ENCODE results near the gene PRR14L.
"Not testable (repeated sequence)": the region's sequence is repeated elsewhere in the genome, so short reads cannot be mapped to it uniquely, and the experiment has no call there.

Gene PRR14L

DNA sequence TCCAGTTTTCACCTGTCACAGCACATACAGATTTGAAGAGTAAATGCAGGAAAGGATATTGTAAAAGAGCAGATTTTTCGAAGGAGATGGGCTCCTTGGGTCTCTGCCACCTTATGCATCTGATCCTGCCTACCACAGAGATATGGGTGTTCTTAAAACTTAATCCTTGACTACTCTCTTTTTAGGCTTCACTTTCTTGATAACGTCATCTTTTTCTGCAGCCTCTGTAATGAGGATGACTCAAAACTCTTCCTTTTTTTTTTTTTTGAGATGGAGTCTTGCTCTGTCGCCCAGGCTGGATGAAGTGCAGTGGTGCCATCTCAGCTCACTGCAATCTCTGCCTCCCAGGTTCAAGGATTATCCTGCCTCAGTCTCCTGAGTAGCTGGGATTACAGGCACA lies 7.8 kb downstream of the PRR14L start:
- H3K4me1 ChIP-seq (ENCODE audit: control insufficient read depth in 2 of 2, insufficient read depth in 2 of 2, low read length in 2 of 2) = no peaks in the 10 kb centered on the region
- no peak overlapping the region for H3K27ac ChIP-seq (ENCODE audit: low read depth in 2 of 2, low read length in 2 of 2)
- peaks cover 10 to 11% of the 10 kb centered on the region in 2 donors for H3K36me3 ChIP-seq (ENCODE audit: control insufficient read depth in 2 of 2, insufficient read depth in 2 of 2, low read length in 2 of 2)
- H3K27me3 ChIP-seq (ENCODE audit: control insufficient read depth in 2 of 2, insufficient read depth in 2 of 2, low read length in 2 of 2) = no peaks in the 10 kb centered on the region
- H3K9ac ChIP-seq (ENCODE audit: low read depth in 1 of 2, low read length in 2 of 2) = no peak overlapping the region
- no peaks in the 10 kb centered on the region for H3K9me3 ChIP-seq (ENCODE audit: control insufficient read depth in 2 of 2, low read length in 2 of 2)
- no peak overlapping the region for H3K4me3 ChIP-seq (ENCODE audit: low read length in 2 of 2)

DNA sequence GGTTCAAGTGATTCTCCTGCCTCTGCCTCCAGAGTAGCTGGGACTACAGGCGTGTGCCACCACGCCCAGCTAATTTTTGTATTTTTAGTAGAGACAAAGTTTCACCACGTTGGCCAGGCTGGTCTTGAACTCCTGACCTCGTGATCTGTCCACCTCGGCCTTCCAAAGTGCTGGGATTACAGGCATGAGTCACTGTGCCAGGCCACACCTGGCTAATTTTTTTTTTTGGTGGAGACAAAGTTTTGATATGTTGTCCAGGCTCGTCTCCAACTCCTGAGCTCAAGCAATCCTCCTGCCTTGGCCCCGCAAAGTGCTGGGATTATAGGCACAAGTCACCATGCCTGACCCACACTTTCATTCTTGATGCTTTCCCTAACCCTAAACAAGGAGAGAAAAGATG lies 9.6 kb downstream of the PRR14L start:
- not testable (repeated sequence) for H3K27me3 ChIP-seq (ENCODE audit: control insufficient read depth in 2 of 2, insufficient read depth in 2 of 2, low read length in 2 of 2); H3K9ac ChIP-seq (ENCODE audit: low read depth in 1 of 2, low read length in 2 of 2); H3K4me1 ChIP-seq (ENCODE audit: control insufficient read depth in 2 of 2, insufficient read depth in 2 of 2, low read length in 2 of 2); H3K27ac ChIP-seq (ENCODE audit: low read depth in 2 of 2, low read length in 2 of 2); H3K9me3 ChIP-seq (ENCODE audit: control insufficient read depth in 2 of 2, low read length in 2 of 2); H3K4me3 ChIP-seq (ENCODE audit: low read length in 2 of 2)
- peaks cover 12 to 15% of the 10 kb centered on the region in 2 donors for H3K36me3 ChIP-seq (ENCODE audit: control insufficient read depth in 2 of 2, insufficient read depth in 2 of 2, low read length in 2 of 2)

DNA sequence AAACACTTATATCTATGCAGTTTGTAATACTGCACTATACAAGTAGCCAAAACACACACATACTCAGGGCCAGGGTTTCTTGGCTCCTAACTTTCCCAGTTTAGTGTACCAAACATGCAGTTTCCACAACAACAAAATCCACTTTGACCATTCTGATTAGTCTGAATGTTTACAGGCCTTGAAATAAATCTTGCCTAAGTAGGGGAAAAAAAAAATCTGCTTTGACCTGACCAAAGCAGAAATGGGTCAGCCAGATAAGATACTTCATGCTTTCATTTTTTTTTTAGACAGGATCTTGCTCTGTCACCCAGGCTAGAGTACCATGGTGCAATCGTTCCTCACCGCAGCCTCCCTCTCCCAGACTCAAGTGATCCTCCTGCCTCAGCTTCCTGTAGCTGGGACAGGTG lies 10.1 kb downstream of the PRR14L start:
- Histone ChIP-seq H3K27me3 (ENCODE audit: control insufficient read depth in 2 of 2, insufficient read depth in 2 of 2, low read length in 2 of 2) (no peaks in the 10 kb centered on the region), H3K4me3 (ENCODE audit: low read length in 2 of 2) (no peak overlapping the region), H3K27ac (ENCODE audit: low read depth in 2 of 2, low read length in 2 of 2) (no peak overlapping the region), H3K4me1 (ENCODE audit: control insufficient read depth in 2 of 2, insufficient read depth in 2 of 2, low read length in 2 of 2) (no peaks in the 10 kb centered on the region), H3K9me3 (ENCODE audit: control insufficient read depth in 2 of 2, low read length in 2 of 2) (no peaks in the 10 kb centered on the region), H3K9ac (ENCODE audit: low read depth in 1 of 2, low read length in 2 of 2) (no peak overlapping the region), H3K36me3 (ENCODE audit: control insufficient read depth in 2 of 2, insufficient read depth in 2 of 2, low read length in 2 of 2) (peaks cover 12 to 14% of the 10 kb centered on the region in 2 donors)

DNA sequence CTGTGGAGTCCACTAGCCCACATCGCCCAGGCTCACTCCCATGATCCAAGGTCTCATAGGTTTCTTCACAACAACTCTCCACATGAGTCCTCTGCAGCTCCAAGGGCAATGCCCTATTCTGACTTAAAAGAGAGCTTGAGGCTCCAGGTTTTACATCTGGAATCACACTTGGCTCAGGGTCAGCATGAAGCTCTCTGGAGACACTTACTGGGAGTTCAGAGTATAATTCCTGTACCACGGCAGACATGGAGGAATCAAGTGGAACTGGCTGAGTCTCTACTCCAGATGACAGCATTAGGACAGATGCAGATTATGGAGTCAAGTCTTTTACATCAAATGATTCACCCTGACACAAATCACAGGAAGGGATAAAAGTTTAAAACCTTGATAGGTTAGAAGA lies 11.4 kb downstream of the PRR14L start:
- Histone ChIP-seq H3K4me3 (ENCODE audit: low read length in 2 of 2) (no peak overlapping the region), H3K27ac (ENCODE audit: low read depth in 2 of 2, low read length in 2 of 2) (no peak overlapping the region), H3K4me1 (ENCODE audit: control insufficient read depth in 2 of 2, insufficient read depth in 2 of 2, low read length in 2 of 2) (no peaks in the 10 kb centered on the region), H3K27me3 (ENCODE audit: control insufficient read depth in 2 of 2, insufficient read depth in 2 of 2, low read length in 2 of 2) (no peaks in the 10 kb centered on the region), H3K36me3 (ENCODE audit: control insufficient read depth in 2 of 2, insufficient read depth in 2 of 2, low read length in 2 of 2) (peaks cover 10 to 17% of the 10 kb centered on the region in 2 donors), H3K9ac (ENCODE audit: low read depth in 1 of 2, low read length in 2 of 2) (no peak overlapping the region), H3K9me3 (ENCODE audit: control insufficient read depth in 2 of 2, low read length in 2 of 2) (no peaks in the 10 kb centered on the region)

DNA sequence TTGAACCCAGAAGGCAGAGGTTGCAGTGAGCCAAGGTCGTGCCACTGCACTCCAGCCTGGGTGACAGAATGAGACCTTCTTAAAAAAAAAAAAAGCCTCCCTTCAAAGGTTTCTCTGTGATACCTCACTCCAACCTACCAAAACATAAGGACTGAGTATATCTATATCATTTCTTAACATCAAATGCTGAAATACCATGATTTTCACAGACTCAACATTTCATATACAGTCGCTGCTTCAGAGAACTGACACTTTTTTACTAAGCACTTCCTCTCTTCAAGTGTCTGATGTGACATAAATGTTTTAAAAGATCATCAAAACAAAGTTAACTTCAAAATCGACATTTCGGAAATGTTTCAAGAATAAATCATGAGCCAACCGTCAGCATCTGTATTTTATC lies 12.0 kb downstream of the PRR14L start:
- Histone ChIP-seq H3K9ac (ENCODE audit: low read depth in 1 of 2, low read length in 2 of 2) (no peak overlapping the region), H3K4me1 (ENCODE audit: control insufficient read depth in 2 of 2, insufficient read depth in 2 of 2, low read length in 2 of 2) (peaks cover 0 to under 1% of the 10 kb centered on the region in 2 donors), H3K4me3 (ENCODE audit: low read length in 2 of 2) (no peak overlapping the region), H3K27me3 (ENCODE audit: control insufficient read depth in 2 of 2, insufficient read depth in 2 of 2, low read length in 2 of 2) (no peaks in the 10 kb centered on the region), H3K9me3 (ENCODE audit: control insufficient read depth in 2 of 2, low read length in 2 of 2) (no peaks in the 10 kb centered on the region), H3K27ac (ENCODE audit: low read depth in 2 of 2, low read length in 2 of 2) (no peak overlapping the region), H3K36me3 (ENCODE audit: control insufficient read depth in 2 of 2, insufficient read depth in 2 of 2, low read length in 2 of 2) (peaks cover 10 to 17% of the 10 kb centered on the region in 2 donors)

DNA sequence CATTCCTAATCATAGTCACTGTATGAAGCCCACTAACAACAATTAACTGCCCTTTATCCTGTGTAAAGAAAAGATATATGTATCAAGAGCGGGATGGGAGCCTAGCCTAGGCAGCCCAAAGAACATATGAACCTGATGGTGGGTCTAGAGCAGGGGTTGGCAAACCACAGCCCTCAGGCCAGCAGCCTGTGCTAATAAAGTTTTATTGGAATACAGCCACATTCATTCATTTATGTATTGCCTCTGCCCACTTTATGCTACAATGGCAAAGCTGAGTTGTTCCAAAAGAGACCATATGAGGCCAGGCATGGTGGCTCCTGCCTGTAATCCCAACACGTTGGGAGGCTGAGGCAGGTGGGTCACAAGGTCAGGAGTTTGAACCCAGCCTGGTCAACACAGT lies 13.5 kb downstream of the PRR14L start:
- no peak overlapping the region for H3K4me3 ChIP-seq (ENCODE audit: low read length in 2 of 2)
- H3K36me3 ChIP-seq (ENCODE audit: control insufficient read depth in 2 of 2, insufficient read depth in 2 of 2, low read length in 2 of 2) = peaks cover 10 to 17% of the 10 kb centered on the region in 2 donors
- H3K4me1 ChIP-seq (ENCODE audit: control insufficient read depth in 2 of 2, insufficient read depth in 2 of 2, low read length in 2 of 2) = peaks cover 0 to 8% of the 10 kb centered on the region in 2 donors
- H3K9ac ChIP-seq (ENCODE audit: low read depth in 1 of 2, low read length in 2 of 2) = no peak overlapping the region
- H3K9me3 ChIP-seq (ENCODE audit: control insufficient read depth in 2 of 2, low read length in 2 of 2) = no peaks in the 10 kb centered on the region
- H3K27ac ChIP-seq (ENCODE audit: low read depth in 2 of 2, low read length in 2 of 2) = no peak overlapping the region
- H3K27me3 ChIP-seq (ENCODE audit: control insufficient read depth in 2 of 2, insufficient read depth in 2 of 2, low read length in 2 of 2) = no peaks in the 10 kb centered on the region

DNA sequence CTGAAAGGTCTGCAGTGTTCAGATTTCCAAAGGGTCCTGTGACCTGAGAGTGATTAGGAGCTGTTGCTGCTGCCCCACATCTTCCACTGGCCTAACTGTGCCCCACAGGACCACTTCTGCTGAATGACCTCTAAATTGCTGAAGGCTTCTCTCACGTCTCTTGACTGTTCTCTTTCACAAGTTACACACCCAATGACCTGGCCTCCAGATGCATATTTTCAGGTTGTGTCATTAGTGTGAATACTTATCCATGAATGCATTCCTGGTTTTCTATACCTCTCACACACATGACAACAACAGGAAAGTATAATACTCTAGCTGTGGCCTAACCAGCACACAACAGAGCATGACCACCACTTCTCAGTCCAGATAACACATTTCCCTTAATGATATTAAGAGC lies 15.4 kb downstream of the PRR14L start:
- H3K9me3 ChIP-seq (ENCODE audit: control insufficient read depth in 2 of 2, low read length in 2 of 2) = no peaks in the 10 kb centered on the region
- H3K27me3 ChIP-seq (ENCODE audit: control insufficient read depth in 2 of 2, insufficient read depth in 2 of 2, low read length in 2 of 2) = no peaks in the 10 kb centered on the region
- peaks cover 0 to 8% of the 10 kb centered on the region in 2 donors for H3K4me1 ChIP-seq (ENCODE audit: control insufficient read depth in 2 of 2, insufficient read depth in 2 of 2, low read length in 2 of 2)
- no peak overlapping the region for H3K27ac ChIP-seq (ENCODE audit: low read depth in 2 of 2, low read length in 2 of 2)
- no peak overlapping the region for H3K4me3 ChIP-seq (ENCODE audit: low read length in 2 of 2)
- H3K36me3 ChIP-seq (ENCODE audit: control insufficient read depth in 2 of 2, insufficient read depth in 2 of 2, low read length in 2 of 2) = peaks cover 14 to 17% of the 10 kb centered on the region in 2 donors
- no peak overlapping the region for H3K9ac ChIP-seq (ENCODE audit: low read depth in 1 of 2, low read length in 2 of 2)

DNA sequence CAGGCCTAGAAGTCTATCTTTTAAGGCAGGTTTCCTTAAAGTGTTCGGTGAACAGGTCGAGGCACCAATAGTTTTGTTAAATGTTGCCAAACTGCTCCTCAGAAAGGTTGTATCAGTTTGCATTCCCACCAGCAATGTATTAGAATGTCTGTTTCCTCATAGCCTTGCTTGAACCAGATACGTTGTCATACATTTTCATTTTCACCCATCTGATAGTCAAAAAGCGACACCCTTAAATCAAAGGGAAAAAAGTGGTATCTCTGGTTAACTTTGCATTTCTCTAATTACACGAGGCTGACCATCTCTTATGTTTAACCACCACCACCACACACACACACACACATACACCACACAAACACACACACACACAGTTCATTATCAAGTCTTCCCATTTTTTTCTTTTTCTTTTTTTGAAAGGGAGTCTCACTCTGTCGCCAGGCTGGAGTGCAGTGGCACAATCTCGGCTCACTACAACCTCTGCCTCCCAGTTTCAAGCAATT lies 16.3 kb downstream of the PRR14L start:
- no peak overlapping the region for H3K9ac ChIP-seq (ENCODE audit: low read depth in 1 of 2, low read length in 2 of 2)
- H3K4me3 ChIP-seq (ENCODE audit: low read length in 2 of 2) = no peak overlapping the region
- H3K27ac ChIP-seq (ENCODE audit: low read depth in 2 of 2, low read length in 2 of 2) = no peak overlapping the region
- H3K36me3 ChIP-seq (ENCODE audit: control insufficient read depth in 2 of 2, insufficient read depth in 2 of 2, low read length in 2 of 2) = peaks cover 13 to 16% of the 10 kb centered on the region in 2 donors
- H3K4me1 ChIP-seq (ENCODE audit: control insufficient read depth in 2 of 2, insufficient read depth in 2 of 2, low read length in 2 of 2) = peaks cover 0 to 8% of the 10 kb centered on the region in 2 donors
- no peaks in the 10 kb centered on the region for H3K27me3 ChIP-seq (ENCODE audit: control insufficient read depth in 2 of 2, insufficient read depth in 2 of 2, low read length in 2 of 2)
- H3K9me3 ChIP-seq (ENCODE audit: control insufficient read depth in 2 of 2, low read length in 2 of 2) = no peaks in the 10 kb centered on the region

DNA sequence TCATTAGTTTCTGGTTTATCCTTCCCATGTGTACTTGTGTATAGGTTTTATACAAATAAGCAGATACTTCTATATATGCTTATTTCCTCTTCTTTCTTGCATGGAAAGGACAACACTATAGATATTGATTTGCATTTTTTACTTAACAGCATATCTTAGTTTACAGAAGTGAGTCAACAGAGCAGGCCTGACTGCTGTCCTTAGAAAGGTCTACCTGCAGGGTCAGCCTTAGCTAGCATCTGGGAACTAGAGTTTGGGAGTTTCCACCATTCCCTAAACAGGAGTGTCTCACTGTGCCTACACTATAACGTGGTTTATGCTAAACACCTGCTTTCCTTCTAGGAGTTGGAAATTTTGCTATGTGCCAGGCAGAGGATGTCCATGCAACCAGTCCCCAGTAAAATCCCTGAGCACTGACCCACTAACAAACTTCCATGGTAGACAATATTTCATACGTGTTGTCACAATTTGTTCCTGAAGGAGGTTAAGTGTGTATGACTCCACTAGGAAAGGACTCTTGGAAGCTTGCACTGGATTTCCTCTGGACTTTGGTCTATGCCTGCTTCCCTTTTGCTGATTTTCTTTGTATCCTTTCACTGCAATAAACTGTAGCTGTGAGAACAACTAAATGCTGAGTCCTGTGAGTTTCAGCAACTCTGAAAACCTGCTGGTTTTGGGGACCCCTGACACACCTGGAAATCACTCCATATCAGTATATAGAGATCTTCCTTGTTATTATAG lies 17.7 kb downstream of the PRR14L start:
- Histone ChIP-seq H3K36me3 (ENCODE audit: control insufficient read depth in 2 of 2, insufficient read depth in 2 of 2, low read length in 2 of 2) (peaks cover 9% of the 10 kb centered on the region in 2 donors), H3K27me3 (ENCODE audit: control insufficient read depth in 2 of 2, insufficient read depth in 2 of 2, low read length in 2 of 2) (no peaks in the 10 kb centered on the region), H3K4me3 (ENCODE audit: low read length in 2 of 2) (no peak overlapping the region), H3K9ac (ENCODE audit: low read depth in 1 of 2, low read length in 2 of 2) (no peak overlapping the region), H3K4me1 (ENCODE audit: control insufficient read depth in 2 of 2, insufficient read depth in 2 of 2, low read length in 2 of 2) (peaks cover 0 to 8% of the 10 kb centered on the region in 2 donors), H3K27ac (ENCODE audit: low read depth in 2 of 2, low read length in 2 of 2) (peak overlapping the region; percentile 29 to 62), H3K9me3 (ENCODE audit: control insufficient read depth in 2 of 2, low read length in 2 of 2) (no peaks in the 10 kb centered on the region)

DNA sequence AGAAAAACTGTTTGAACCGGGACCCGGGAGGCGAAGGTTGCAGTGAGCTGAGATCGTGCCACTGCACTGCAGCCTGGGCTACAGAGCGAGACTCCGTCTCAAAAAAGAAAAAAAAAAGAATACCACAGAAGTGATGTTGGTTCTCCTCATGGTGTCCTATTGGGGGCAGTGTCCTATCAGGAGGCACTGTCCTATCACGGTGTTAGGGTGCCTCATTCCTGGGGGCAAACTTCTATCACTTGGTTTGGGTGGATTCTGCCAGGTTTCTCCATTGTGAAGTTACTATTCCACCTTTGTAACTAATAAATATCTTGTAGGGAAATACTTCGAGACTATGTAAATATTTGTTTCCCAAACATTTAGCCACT lies 19.6 kb downstream of the PRR14L start:
- no peak overlapping the region for H3K4me3 ChIP-seq (ENCODE audit: low read length in 2 of 2)
- peaks cover 0 to 8% of the 10 kb centered on the region in 2 donors for H3K4me1 ChIP-seq (ENCODE audit: control insufficient read depth in 2 of 2, insufficient read depth in 2 of 2, low read length in 2 of 2)
- H3K9me3 ChIP-seq (ENCODE audit: control insufficient read depth in 2 of 2, low read length in 2 of 2) = no peaks in the 10 kb centered on the region
- no peak overlapping the region for H3K9ac ChIP-seq (ENCODE audit: low read depth in 1 of 2, low read length in 2 of 2)
- peaks cover 5% of the 10 kb centered on the region in 2 donors for H3K36me3 ChIP-seq (ENCODE audit: control insufficient read depth in 2 of 2, insufficient read depth in 2 of 2, low read length in 2 of 2)
- no peaks in the 10 kb centered on the region for H3K27me3 ChIP-seq (ENCODE audit: control insufficient read depth in 2 of 2, insufficient read depth in 2 of 2, low read length in 2 of 2)
- H3K27ac ChIP-seq (ENCODE audit: low read depth in 2 of 2, low read length in 2 of 2) = no peak overlapping the region

All from mucosa of rectum (tissue), 2 donors.